K562 (cell line): Measurements from ENCODE around the gene PYM1. TPM values are rescaled to one million over a fixed set of nuclear protein-coding genes. Genes with fewer than 3 reads are reported as not detected.

ENCODE experiments used
- BRD4 ChIP-seq: fragments of 200-600 bp; sonication (generic); IDR thresholded peaks from 2 replicates; pipeline ENCODE4 v1.6.1; 2017; ENCODE audit warnings: inconsistent platforms
- CAMTA2 ChIP-seq: fragments of 250-450 bp; sonication (Bioruptor Pico); conservative IDR thresholded peaks from 2 replicates; pipeline ENCODE4 v1.5.1; 2022
- CBX5 ChIP-seq: IDR thresholded peaks from 2 replicates; pipeline ENCODE4 v1.6.1; 2014; ENCODE audit warnings: low read depth, borderline replicate concordance
- CEBPB ChIP-seq: fragments of 450-650 bp; IDR thresholded peaks from 2 replicates; pipeline ENCODE4 v1.6.1; 2016; ENCODE audit warnings: missing genetic modification characterization, missing compliant biosample characterization
- CTBP1 ChIP-seq: fragments of 450-650 bp; IDR thresholded peaks from 2 replicates; pipeline ENCODE4 v1.6.1; 2016; ENCODE audit warnings: borderline replicate concordance
- EP300 ChIP-seq: IDR thresholded peaks from 2 replicates; pipeline ENCODE4 v1.6.1; 2012; ENCODE audit warnings: low read length, improper control_type of control experiment
- ESRRB ChIP-seq: fragments of 250-450 bp; sonication (Bioruptor Pico); IDR thresholded peaks from 2 replicates; pipeline ENCODE4 v1.5.0; 2020; ENCODE audit warnings: mild to moderate bottlenecking, moderate library complexity, borderline replicate concordance
- ETV5 ChIP-seq: sonication (generic); formaldehyde crosslinking; IDR thresholded peaks from 2 replicates; pipeline ENCODE4 v1.4.0; 2020; ENCODE audit warnings: low read depth, mild to moderate bottlenecking, missing genetic modification reagents
- FOS ChIP-seq: IDR thresholded peaks from 3 replicates; pipeline ENCODE4 v1.6.1; 2011; ENCODE audit not compliant: insufficient read length; ENCODE audit errors: extremely low read depth
- FOXA1 ChIP-seq: fragments of 450-650 bp; IDR thresholded peaks from 2 replicates; pipeline ENCODE4 v1.6.1; 2016; ENCODE audit warnings: mild to moderate bottlenecking, borderline replicate concordance
- FOXK2 ChIP-seq, 2 experiments: fragments of 450-650 bp; IDR thresholded peaks in 1 of 2; conservative IDR thresholded peaks in 1 of 2; 2 replicates each; pipeline ENCODE4 v1.6.1; 2016; ENCODE audit warnings: low read depth in 2 of 2, mild to moderate bottlenecking in 1 of 2
- GABPB2 ChIP-seq: fragments of 250-450 bp; sonication (Bioruptor Pico); conservative IDR thresholded peaks from 2 replicates; pipeline ENCODE4 v1.5.1; 2021; ENCODE audit warnings: mild to moderate bottlenecking
- RAD21 ChIP-seq, 2 experiments: fragments of 250-450 bp in 1 of 2; fragments of 450-650 bp in 1 of 2; sonication (Bioruptor Pico) in 1 of 2; formaldehyde crosslinking in 1 of 2; IDR thresholded peaks in 1 of 2; conservative IDR thresholded peaks in 1 of 2; 2 replicates each; pipeline versions ENCODE4 v1.4.0 to v1.8.0; 2020 to 2022; ENCODE audit warnings: mild to moderate bottlenecking in 2 of 2, moderate library complexity in 1 of 2
- RBM39 ChIP-seq: fragments of 200-400 bp; formaldehyde crosslinking; optimal IDR thresholded peaks from 2 replicates; pipeline ENCODE3; 2018; ENCODE audit warnings: low read depth, low read length
- REST ChIP-seq, 2 experiments: fragments of 450-650 bp; formaldehyde crosslinking in 1 of 2; IDR thresholded peaks; 2 replicates each; pipeline versions ENCODE4 v1.4.0 to v1.6.1; 2014 to 2020; ENCODE audit warnings: mild to moderate bottlenecking in 2 of 2, borderline replicate concordance in 1 of 2, low read depth in 1 of 2
- RFX1 ChIP-seq: fragments of 450-650 bp; IDR thresholded peaks from 2 replicates; pipeline ENCODE4 v1.6.1; 2016; ENCODE audit warnings: mild to moderate bottlenecking, moderate library complexity
- ZNF449 ChIP-seq: fragments of 250-450 bp; sonication (Bioruptor Pico); IDR thresholded peaks from 2 replicates; pipeline ENCODE4 v1.8.0; 2022; ENCODE audit warnings: moderate library complexity, mild to moderate bottlenecking, inconsistent platforms
- polyA plus RNA-seq, 8 experiments: library from polyadenylated mRNA; depleted of rRNA in 4 of 8; stranded (reverse) in 5 of 8; unstranded in 3 of 8; fragments of >200 nt; fragmentation: Nextera tagmentation in 2 of 8; fragmentation: Illumina TruSeq in 1 of 8; extraction: Ambion mirVana in 2 of 8; extraction: Trizol in 1 of 8; gene quantifications; 2 replicates each; pipeline versions ENCODE4 v1.2.1 to v1.2.3, GENCODE V29; 2011 to 2014; ENCODE audit warnings: inconsistent platforms in 1 of 8, missing spikeins in 1 of 8
- total RNA-seq, 7 experiments: library from RNA; depleted of rRNA in 6 of 7; stranded (reverse); fragments of >200 nt in 6 of 7; fragmentation: Illumina TruSeq in 2 of 7; extraction: Trizol in 2 of 7; gene quantifications; 2 replicates each; pipeline versions ENCODE4 v1.2.1 to v1.2.3, GENCODE V29; 2011 to 2021; ENCODE audit warnings: low replicate concordance in 1 of 7

Gene PYM1
- total and polyA plus RNA-seq, 9 of the 15 experiments (the other 6 are each of a cell fraction or from before 2014, with no cell fraction given) = 29.0 to 51.3 (median 34.1) TPM

GRCh38 chr12:55930771-55931316, 3.1 kb upstream of the PYM1 start, which contains the start of gene DGKA (continued):
- TF ChIP-seq REST (IDR thresholded peaks at IDR 0.05; ENCODE audit: borderline replicate concordance) = 0 out of 2 replicates have a peak, but pooled peaks have one; percentile 12
- TF ChIP-seq REST (CRISPR knock-in tag; IDR thresholded peaks at IDR 0.05; ENCODE audit: low read depth) = no peak
- no peak for TF ChIP-seq CAMTA2
- no peak for TF ChIP-seq BRD4
- no peak for TF ChIP-seq CBX5
- no peak for TF ChIP-seq RFX1
- peak; percentile 31 to 67 for TF ChIP-seq RAD21 (CRISPR knock-in tag; conservative IDR thresholded peaks at IDR 0.05 in 1 of 2, IDR thresholded peaks at IDR 0.05 in 1 of 2)
- no peak for TF ChIP-seq CTBP1
- no peak for TF ChIP-seq FOXA1
- TF ChIP-seq RBM39 = no peak
- TF ChIP-seq FOS = no peak
- peak in 1 of 2 experiments; percentile 47; a peak in 3 of 4 replicates for TF ChIP-seq FOXK2 (conservative IDR thresholded peaks at IDR 0.05 in 1 of 2, IDR thresholded peaks at IDR 0.05 in 1 of 2; ENCODE audit: low read depth in 2 of 2)
- TF ChIP-seq ETV5 (CRISPR knock-in tag) = 0 out of 2 replicates have a peak, but pooled peaks have one; percentile 11
- TF ChIP-seq EP300 = peak; percentile 15; the same call in 1 of the 2 replicates
- TF ChIP-seq CEBPB (tag) = no peak
- no peak for TF ChIP-seq GABPB2 (CRISPR knock-in tag)
- TF ChIP-seq ESRRB = no peak
- no peak for TF ChIP-seq ZNF449 (CRISPR knock-in tag)
